ENCODE measurements around the gene SOX6.

The SOX6 gene

DNA sequence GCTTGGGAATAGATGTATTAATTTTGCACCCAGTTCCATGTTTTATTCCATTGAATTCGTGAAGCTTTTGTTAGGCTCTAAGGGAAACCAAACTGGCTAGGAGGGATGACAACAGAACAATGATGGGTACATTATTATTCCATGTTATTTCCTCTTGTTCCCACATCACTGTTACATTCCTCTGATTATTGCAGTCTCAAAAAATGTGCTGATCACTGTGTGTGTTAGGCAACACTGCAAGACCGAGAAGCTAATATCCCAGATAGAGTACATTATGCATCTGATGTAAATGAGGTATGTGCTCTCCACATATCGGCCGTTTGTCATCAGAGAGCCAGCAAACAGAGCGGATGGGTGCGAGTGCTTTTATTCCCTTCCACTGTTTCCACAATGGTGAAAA lies 327.9 kb downstream of the SOX6 start:
- DNase-seq: no peak

DNA sequence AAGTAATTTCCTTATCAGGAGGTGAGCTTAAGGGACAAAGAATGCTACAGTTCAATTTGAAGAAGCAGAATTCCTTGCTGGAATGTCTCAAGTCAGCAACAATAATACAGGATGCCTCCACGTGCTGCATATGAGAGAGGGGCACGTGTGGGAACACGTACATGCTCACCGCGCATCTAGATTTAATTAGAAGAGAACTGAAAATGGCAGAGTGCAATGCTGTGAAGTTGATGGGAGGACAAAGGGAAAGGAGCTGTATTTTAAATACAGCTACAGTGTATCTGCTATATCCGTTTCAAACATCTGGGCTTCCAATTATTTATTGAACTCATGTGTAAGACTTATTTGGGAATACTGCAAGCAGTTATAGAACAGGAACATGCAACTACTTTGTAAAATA lies 328.7 kb downstream of the SOX6 start:
- no peak for DNase-seq

DNA sequence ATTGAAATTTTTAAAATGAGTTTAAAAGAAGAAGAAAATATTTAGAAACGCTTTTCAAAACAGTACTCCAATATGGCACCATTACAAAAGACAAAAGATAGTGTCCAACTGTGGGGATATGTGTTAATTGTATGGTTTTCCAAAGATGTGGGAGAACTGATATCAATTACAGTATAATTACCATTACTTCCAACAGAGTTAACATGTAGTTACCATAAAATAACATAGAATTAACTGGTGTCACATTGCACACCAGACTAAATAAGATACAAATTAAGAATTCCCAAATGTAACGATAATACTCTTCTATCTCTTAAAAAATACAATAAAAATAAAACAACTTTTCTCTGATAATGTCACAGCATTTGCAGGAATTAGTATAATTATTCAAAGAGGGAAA lies 329.5 kb downstream of the SOX6 start:
- DNase-seq: no peak

DNA sequence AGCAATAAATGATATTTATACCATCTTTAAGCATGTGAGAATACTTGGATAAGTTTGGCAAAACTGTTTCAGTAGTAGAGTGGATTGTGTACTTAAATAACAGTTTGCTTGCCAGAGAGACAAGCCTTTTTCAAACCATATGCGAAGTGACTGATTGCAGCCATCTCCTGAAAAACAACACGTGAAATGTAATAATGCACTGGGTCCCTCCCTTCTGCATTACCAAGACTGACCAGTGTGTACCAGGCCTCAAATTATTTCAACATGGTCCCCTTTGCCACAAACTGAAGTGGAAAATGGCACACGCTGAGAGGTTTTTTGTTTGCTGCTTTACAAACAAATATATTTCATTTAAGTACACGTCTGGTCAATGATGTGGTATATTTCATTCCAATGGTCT lies 337.4 kb downstream of the SOX6 start:
- no peak for DNase-seq

DNA sequence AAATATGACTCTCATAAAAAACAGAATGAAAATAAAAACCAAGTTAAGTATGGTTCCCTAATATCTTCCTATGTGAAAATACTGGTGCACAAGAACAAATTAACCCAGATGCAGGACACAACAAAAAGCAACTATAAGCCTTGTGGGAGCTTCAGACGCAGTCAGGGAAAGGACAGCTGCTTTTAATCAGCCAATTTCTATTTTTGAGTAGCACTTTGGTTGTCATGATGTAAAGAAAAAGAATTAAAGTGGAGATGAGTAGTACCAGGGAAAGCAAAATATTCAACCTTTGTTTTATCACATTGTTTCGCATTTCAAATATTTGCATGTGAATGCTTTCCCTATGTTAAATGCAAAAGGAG lies 339.9 kb downstream of the SOX6 start:
- no peak for DNase-seq

DNA sequence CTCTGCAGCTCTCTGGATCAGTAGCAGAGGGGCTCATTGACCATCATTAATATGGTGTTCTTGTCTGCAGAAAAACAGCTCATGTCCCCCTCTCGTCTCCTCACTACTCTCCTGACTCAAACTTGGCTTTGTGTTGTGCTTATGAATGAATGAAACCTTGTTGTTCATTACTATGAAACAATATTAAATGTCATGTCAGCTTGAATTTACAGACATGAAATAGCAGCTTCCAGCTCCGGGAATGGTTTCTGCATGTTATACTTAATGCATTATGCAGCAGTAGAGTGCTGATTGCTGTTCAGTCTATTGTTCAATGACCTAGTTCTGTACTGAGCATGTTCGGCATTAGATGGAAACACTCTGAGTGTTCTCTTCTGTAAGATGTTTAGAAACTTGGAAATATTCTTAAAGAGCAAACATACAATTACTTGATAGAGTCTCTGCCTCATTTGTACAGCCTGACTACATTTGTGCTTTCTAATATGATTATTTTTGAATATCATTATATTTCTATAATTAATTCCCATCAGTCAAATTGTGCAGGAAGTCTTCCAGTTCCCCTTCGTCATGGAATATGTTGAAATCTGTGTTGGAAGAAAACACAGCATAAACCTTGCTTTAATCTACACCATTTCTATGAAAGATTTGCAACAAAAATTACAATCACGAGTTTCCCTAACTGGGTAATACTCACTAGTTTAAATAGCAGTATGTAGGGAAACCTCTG lies 340.4 kb downstream of the SOX6 start:
- no peak for DNase-seq

DNA sequence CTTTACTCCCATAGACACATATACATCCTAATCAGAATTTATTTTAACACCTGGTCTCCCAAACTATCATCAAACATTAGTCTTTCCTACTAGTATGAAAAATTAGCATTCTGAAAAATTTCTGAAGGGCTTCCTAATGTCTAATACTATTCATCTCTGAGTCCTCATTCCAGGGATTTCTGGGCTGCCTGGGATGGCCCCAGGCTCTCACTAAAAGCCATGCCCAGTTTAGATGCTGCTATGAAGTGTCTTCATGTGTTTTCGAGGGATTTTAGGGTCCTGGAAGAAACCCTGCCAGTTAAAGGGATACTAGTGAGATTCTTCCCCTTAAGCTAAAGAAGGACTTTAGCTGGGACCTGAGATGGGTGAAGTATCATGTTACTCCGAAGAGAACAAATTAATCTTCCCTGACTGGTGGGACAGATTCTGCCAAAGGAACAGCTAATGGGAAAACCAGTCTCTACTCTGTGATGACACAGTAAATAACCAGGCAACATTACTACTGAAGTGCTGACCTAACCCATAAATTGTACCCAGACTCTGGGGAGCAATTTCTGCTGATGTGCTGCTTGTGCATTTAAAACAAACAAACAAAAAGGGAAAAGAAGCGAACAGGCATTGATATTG lies 342.6 kb downstream of the SOX6 start:
- DNase-seq: no peak

DNA sequence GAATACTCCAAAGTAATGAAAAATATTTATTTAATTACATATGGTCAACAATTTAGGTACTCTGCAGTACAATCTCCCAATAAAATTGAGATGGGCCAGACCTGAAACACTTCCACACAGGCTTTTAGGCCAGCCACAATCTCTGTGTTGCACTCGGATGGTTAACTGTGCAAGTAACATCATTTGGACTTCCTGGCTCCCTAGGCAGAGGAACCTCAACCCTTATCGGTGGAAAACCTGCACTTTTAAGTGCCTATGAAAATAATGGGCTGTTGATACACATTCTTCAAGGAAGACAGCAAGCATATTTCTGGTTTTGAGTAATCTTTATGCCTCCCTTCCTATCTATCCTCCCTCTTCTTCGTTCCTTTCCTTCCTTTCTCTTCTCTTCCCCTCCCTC lies 343.1 kb downstream of the SOX6 start:
- no peak for DNase-seq

DNA sequence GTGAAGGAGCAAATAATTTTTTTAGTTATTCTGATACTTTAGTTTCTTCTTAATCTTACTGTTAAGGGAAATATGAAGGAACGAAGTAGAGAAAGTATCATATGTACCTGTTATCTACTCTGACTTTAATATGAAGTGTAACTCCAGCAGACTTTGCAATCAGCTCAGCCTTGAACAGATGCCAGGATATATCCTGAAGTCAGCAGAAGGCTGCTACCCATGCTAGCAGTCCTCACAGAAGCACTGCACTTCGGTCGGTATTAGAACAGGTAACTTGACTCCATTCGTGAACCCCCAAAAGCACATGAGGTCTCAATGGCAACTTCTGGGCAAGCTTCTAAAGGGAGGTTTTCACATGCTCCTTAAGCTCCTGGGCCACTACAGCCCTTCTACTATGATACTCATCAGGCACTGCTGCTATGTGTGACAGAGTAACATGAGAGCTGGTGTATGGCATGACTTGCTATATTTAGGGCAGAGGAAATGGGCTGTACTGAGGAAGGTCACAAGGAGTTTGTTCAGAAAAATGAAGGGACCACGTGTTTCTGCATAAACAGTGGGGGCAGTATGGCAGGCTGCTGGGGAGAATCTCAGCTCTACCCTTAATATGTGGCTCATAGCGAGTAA lies 344.1 kb downstream of the SOX6 start:
- no peak for DNase-seq

DNA sequence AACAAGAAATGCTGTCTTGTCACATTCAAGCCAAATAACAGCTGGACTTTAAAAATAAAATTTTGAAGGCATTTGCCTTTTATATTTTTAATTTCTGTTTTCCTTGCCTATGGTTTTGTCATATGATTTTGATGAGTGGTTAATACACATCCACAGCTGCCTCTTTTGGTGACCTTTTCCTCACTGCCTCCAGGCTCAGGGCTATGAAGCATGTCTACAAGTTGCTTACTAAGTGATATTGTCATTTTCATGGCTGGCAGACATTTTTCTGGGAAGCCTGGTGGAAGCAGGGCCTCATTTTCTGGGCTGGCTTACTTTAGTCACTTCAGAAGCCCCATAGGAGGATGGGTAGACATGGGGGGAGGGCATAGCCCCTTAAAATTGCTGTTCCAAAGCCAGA lies 344.9 kb downstream of the SOX6 start:
- no peak for DNase-seq

DNA sequence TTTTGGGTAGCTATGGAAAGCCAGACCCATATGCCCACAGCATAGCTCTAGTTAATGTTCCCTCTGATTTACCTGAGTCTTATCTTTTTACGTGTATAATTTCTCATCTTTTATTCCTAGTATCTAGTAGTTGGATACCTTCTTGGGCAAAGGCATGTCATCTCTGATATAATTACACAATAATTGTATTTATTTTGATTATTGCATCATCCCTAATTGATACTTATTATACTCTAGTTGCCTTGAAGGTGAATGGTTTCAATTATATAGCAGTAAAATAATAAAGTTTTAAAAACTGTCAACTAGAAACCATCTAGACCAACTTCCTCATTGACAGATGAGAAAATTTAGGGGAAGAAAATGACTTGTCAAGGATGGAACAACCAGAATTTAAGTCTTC lies 347.3 kb downstream of the SOX6 start:
- no peak for DNase-seq

DNA sequence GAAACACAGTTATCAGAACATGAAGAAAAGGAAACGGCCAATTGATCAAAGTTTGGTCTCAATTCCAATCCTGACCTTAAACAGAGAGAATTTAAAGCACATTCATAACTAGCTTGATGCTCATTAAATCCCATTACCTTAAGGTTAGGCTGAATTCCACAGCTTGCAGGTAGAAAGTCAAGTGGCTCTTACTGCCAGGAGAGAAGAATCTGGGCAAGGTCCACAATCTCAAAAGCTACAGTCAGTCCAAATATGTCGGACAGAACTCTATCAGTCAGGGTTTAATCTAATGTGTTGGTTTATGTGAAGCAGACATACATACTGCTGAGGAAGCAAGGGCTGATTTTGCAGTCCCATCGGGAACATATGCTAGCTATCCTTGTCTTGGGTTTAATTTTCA lies 348.8 kb downstream of the SOX6 start:
- DNase-seq: no peak

DNA sequence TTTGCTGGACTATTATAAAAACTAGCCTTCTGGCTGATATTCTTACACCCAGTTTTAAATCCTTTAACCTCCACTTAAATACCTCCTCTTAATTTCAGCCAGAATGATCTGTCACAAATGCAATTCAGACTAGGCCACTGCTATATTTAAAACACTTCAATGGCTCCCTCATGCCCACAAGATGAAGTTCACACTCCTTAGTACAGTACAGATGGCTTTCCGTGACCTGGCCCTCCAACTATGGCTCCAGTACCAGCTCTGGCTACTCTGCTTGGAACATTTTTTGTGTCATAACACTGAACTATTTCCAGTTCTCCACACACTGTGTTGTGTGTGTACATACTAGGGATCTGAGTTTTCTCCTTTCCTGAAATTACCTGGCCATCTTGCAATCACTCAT lies 353.4 kb downstream of the SOX6 start:
- no peak for DNase-seq

DNA sequence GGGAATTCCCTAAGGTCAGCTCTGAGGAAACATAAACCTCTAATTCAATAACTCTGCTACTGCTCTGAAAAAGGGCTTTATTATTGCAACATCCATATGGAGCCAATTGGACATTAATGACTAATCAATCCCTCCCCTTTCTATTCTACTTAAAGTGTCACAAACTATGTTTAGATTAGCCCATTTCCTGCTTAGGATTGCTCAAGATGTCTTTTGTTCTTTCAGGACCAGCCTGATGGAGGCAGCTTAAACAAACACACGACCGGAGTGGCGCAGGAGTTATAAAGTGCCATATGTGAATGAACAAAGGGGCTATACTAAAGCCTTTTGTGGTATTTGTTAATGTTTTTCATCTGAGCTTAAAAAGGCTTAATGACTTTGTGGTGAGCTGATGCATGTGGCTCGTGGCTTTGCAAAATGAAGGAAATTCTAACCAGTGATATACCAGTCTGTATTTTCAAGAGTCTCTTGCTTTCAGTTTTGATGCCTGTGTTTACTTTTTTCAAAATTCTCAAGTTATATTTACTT lies 354.4 kb downstream of the SOX6 start:
- DNase-seq: no peak

DNA sequence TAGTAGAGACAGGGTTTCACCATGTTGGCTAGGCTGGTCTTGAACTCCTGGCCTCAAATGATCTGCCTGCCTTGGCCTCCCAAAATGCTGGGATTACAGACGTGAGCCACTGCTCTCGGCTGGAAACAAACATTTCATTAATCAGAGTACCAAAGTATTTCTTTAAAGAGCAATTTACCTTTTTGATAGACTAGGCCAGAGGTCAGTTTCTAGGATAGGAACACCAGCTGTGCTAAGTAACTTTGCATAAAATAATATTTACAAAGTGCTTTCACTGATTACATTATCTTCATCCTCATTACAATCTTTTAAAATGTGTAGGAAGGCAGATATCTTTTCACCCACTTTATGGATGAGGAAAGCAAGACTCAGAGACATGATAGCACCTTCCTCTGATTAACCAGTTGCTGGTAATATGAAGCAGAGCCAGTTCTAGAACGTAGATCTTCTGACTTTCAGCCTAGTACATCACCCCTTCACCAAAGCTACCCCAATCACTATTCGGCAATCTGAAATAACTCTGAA lies 355.2 kb downstream of the SOX6 start:
- DNase-seq: no peak

DNA sequence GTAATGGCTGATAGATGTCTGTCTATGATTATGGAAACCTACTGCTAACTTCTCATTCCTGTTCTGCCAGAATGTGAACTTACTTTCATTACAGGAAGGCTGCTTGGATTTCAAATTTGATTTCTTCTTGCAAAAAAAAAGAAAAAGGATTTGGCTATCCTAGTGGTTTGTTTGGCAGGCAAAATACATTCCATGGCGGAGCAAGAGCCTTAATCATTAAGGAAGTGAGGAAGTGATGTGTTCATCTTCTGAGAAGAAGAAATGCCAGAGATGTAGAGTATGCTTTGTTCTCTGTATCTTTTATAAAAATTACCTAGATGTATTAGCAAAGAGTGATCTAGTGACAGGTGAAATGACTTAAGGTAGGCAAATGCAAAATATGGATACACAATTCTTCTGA lies 356.3 kb downstream of the SOX6 start:
- no peak for DNase-seq

DNA sequence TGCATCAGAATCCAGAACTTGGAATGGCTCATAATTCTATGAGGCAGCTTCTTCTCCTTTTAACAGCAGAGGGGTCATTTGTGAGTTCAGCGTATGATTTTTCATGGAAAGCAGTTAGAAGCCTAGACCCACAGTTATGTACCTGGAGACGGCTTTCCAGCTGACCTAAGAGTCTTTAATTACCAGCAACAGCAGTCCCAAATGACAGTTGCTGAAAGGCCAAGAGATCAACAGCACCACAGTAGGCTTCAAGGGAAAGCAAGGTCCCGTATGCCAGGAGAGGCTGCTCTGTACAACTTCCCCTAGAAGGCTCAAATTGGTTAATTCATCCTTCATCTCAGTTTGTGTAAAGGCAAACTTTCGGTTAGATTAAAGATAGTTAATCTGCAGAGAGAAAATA lies 363.0 kb downstream of the SOX6 start:
- no peak for DNase-seq

DNA sequence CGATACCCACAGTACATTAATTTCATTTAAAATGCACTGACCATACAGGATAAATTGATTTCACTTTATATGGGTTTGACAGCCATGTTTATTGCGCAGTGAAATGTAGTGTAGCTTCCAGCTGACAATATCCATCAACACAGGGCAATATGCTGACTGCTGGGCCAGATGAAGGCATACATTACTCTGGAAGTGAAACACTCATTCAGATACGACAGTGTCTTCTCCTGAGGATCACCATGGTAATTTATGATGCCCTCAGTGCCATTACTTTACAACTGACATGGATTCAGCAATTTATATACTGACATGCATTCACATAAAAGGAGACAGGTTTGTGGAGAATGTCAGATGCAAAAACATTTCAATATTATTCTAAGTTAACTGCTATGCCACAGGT lies 365.1 kb downstream of the SOX6 start:
- DNase-seq: no peak

DNA sequence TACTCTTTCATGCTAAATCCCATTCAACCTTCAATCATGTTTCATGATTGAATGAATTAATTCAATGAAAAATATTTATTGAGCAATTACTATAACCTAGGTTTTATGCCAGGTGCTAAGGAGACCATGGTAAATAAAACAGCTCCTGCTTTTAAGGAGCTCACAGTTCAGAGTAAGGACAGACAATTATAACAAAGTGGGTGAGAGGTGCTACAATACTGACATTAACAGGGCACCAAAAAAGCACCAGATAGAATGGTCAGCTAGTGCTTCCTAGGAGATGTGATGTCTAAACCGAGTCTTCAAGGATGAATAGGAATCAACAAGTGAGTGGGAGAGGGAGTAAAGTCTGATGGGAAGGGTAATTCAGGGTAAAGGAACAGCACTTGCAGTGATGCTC lies 366.7 kb downstream of the SOX6 start:
- no peak for DNase-seq

DNA sequence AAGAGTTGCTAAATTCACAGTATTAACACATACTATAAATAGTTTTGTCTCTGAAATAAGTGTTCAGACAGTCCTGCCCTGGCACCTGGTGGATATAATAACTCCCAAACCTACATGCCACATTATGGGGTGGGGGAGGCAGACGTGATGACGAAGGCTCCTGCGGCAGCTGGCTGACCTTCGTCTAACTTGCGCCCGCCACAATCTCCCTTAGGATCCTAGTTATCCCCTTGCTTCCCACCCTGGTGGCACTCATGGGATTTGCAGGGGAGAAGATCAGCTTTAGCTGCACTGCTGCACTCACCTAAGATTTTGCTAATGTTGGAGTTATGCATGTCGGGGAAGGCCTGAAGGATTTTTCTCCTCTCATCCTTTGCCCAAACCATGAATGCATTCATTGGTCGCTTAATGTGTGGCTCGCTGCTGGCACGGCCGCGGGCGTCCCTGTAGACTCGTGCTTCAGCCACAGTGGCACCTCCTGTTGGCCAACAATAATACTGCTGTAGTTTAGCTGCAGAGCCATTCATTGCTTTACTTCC lies 367.6 kb downstream of the SOX6 start:
- no peak for DNase-seq

DNA sequence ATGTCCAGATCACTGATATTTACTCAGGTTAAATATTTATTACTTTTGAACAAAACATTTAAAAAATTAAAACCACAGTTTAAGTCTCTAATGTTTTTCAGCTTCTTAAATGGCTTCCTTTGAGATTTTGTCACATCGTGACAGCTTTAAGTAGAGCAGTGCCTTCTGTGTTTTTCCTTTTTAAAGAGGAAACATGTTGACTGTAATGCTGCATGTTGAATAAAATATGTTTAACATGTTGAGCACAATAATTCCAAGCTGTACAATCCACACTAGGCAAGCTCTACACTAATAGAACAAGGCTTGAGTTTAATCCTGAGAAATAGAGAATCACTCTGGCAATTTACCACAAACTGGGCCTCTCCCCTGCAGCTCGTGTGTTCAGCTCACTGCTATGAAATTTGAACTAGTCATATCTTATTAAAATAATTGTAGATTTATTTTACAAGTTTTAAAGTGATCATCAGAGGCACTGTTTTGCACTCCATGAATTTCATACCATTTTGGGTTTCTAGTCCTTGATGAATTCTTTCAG lies 368.3 kb downstream of the SOX6 start:
- no peak for DNase-seq

DNA sequence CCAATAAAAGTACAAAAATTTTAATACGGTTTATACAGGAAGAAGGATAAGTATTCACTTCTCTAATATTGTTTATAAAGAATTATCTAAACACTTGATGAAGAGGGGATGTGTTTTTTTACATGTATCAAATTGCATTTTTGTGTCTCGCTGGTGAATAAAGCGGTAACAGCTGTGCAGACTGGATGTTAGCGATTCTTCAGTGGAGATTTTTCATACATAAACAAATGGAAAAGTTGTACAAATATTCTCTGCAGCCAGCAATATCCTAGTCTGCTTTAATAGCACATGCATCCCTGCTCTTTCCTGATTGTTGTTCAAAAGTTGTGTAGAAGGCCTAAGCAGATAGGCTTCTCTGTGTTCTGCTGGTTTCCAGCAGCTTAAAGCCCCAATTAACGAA lies 369.3 kb downstream of the SOX6 start:
- DNase-seq: no peak

DNA sequence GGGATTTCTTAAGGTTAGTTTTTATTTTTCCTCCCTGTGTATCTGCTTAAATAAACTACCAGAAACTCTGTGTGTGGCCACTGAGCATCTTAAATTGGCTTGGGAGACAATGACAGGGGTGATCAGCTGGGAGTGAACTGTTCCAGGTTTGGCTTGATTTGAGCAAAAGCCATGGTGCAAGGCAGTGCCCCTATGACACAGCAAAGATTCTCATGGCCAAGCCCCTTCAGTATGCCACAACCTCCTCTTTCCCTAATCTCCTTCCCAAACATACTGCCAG lies 370.5 kb downstream of the SOX6 start:
- no peak for DNase-seq

Data from stimulated activated CD4-positive, alpha-beta T cell treated with anti-CD3 and anti-CD28 coated beads, Interleukin-2, amount 100 ng/mL, for 48 hours (primary cell).